Glutamatergic neuron (in vitro differentiated cells): ENCODE measurements around the gene RANBP17. TPM values are rescaled to one million over a fixed set of nuclear protein-coding genes. Genes with fewer than 3 reads are reported as not detected.

ENCODE experiments used
- DNase-seq: peaks from one replicate; pipeline ENCODE4 v3.0.0; 2022
- H3K27ac Mint-ChIP-seq: one replicate; pipeline ENCODE4 v1.8.0; 2020; ENCODE audit warnings: mild to moderate bottlenecking, mixed read lengths, inconsistent platforms; ENCODE audit not compliant: unreplicated experiment
- H3K27me3 Mint-ChIP-seq: one replicate; pipeline ENCODE4 v1.8.0; 2020; ENCODE audit warnings: mild to moderate bottlenecking, moderate library complexity, mixed read lengths, inconsistent platforms; ENCODE audit not compliant: unreplicated experiment
- H3K36me3 Mint-ChIP-seq: one replicate; pipeline ENCODE4 v1.8.0; 2020; ENCODE audit warnings: mild to moderate bottlenecking, mixed read lengths, inconsistent platforms; ENCODE audit not compliant: unreplicated experiment
- H3K4me1 Mint-ChIP-seq: one replicate; pipeline ENCODE4 v1.8.0; 2020; ENCODE audit warnings: mild to moderate bottlenecking, low read depth, mixed read lengths, inconsistent platforms; ENCODE audit not compliant: unreplicated experiment
- H3K4me3 Mint-ChIP-seq: one replicate; pipeline ENCODE4 v1.8.0; 2020; ENCODE audit warnings: mild to moderate bottlenecking, mixed read lengths, inconsistent platforms; ENCODE audit not compliant: unreplicated experiment
- H3K9me3 Mint-ChIP-seq: one replicate; pipeline ENCODE4 v1.8.0; 2020; ENCODE audit warnings: mild to moderate bottlenecking, moderate library complexity, mixed read lengths, inconsistent platforms; ENCODE audit not compliant: unreplicated experiment
- CTCF ChIP-seq: fragments of 200-600 bp; sonication (generic); IDR thresholded peaks from one replicate; pipeline ENCODE4 v1.5.0; 2021; ENCODE audit not compliant: partially characterized antibody, unreplicated experiment
- total RNA-seq: library from RNA; stranded (reverse); fragmentation: NEBNext Ultra II Directional; extraction: Animal tissue kit (Norgen Biotek cat#: 25700); gene quantifications from one replicate; pipeline ENCODE4 v1.2.1, GENCODE V29; 2021; ENCODE audit not compliant: unreplicated experiment

Gene RANBP17
- total RNA-seq, 1 donor from 2014 or later = 25.7 TPM

- no peak overlapping the region for H3K4me3 Mint-ChIP-seq
- H3K4me1 Mint-ChIP-seq = no peaks in the 10 kb centered on the region
- H3K36me3 Mint-ChIP-seq = peaks cover 42% of the 10 kb centered on the region
- DNase-seq = no peak
- H3K27me3 Mint-ChIP-seq = no peaks in the 10 kb centered on the region
- H3K9me3 Mint-ChIP-seq = peaks cover 18% of the 10 kb centered on the region
- no peak overlapping the region for H3K27ac Mint-ChIP-seq
- TF ChIP-seq CTCF = no peak
Observed at GRCh38 chr5:171252674-171253073, 390.9 kb downstream of the RANBP17 start.

GRCh38 chr5:171258737-171259415 is 397.1 kb downstream of the RANBP17 start:
- no peak for DNase-seq
- TF ChIP-seq CTCF = no peak
- H3K9me3 Mint-ChIP-seq = no peaks in the 10 kb centered on the region
- H3K4me1 Mint-ChIP-seq = no peaks in the 10 kb centered on the region
- H3K27ac Mint-ChIP-seq = no peak overlapping the region
- H3K27me3 Mint-ChIP-seq = no peaks in the 10 kb centered on the region
- H3K4me3 Mint-ChIP-seq = no peak overlapping the region
- no peaks in the 10 kb centered on the region for H3K36me3 Mint-ChIP-seq

DNA sequence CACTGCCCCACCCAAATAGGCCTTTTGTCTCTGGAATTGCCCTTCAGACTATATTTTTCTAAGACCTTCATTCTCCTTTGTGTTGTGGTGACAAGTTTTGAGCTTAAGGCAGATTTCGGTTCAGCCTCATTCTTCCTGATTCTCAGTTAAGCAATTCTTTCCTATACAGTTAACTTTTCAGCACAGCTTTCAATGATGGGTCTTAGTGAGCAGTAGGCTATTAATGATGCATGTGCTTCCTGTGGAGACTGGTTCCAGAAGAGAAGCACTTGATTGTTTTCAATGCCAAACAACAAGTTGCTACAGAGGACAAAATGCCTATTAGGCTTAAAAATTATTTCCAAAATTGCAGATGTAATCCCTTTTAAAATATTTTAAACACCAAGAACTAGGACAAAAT is 399.5 kb downstream of the RANBP17 start:
- no peaks in the 10 kb centered on the region for H3K27me3 Mint-ChIP-seq
- no peaks in the 10 kb centered on the region for H3K4me1 Mint-ChIP-seq
- no peak overlapping the region for H3K4me3 Mint-ChIP-seq
- no peak for DNase-seq
- no peaks in the 10 kb centered on the region for H3K36me3 Mint-ChIP-seq
- no peak for TF ChIP-seq CTCF
- H3K27ac Mint-ChIP-seq = no peak overlapping the region
- no peaks in the 10 kb centered on the region for H3K9me3 Mint-ChIP-seq

- Mint-ChIP-seq H3K4me3 (no peak overlapping the region), H3K9me3 (no peaks in the 10 kb centered on the region), H3K27me3 (no peaks in the 10 kb centered on the region), H3K27ac (no peak overlapping the region), H3K36me3 (no peaks in the 10 kb centered on the region), H3K4me1 (no peaks in the 10 kb centered on the region)
- no peak for DNase-seq
- no peak for TF ChIP-seq CTCF
Observed at GRCh38 chr5:171261904-171262303, 400.1 kb downstream of the RANBP17 start.

- Mint-ChIP-seq H3K4me3 (no peak overlapping the region), H3K27me3 (no peaks in the 10 kb centered on the region), H3K36me3 (no peaks in the 10 kb centered on the region), H3K27ac (no peak overlapping the region), H3K9me3 (peaks cover 2% of the 10 kb centered on the region), H3K4me1 (peaks cover 2% of the 10 kb centered on the region)
- no peak for DNase-seq
- TF ChIP-seq CTCF = no peak
Observed at GRCh38 chr5:171263181-171263580, 401.4 kb downstream of the RANBP17 start.
